Activated gamma-delta T cell (primary cell): ENCODE results near the gene HOXB4.

Experiments
- DNase-seq: peaks from one replicate; lab custom pipeline; 2025; lab: John Stamatoyannopoulos, UW
- total RNA-seq, 2 donors: gene quantifications; one replicate each; lab custom pipeline; 2026; lab: John Stamatoyannopoulos, UW

The HOXB4 gene
- 2.8 to 6.1 reads per million in 2 donors for total RNA-seq

DNA sequence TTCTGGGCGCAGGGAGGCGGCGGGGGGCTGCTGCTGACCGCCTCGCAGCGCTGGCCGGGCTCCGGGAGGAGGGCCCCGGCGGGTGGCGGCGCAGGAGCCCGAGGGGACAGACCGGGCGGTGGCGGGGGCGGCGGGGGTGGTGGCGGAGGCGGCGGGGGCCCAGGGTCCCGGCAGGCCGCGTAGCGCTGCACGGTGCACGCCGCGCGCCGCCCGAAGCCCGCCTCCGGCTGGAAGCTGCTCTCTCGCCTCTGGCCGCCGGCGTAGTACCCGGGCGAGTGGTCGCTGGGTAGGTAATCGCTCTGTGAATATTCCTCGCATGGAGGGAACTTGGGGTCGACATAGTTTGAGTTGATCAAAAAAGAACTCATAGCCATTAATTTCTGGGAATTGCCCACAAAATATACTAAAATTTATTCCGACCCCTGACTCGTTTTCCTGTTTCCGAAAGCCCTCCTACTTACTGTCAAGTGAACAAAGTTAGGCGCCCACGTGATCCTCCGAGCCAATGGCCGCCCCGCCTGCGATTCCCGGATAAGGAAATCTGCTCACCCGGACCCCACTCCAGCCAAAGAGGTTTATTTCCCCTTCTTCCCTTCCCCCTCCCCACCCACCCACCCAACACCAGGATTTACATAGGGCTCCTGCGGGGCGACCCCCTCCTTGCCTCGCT lies at the start of gene HOXB4:
Gene HOXB4 (minus strand): TSS at position 405 of the 670 bp plus-strand sequence. CDS start 31 bp downstream, at position 374.
- DNase-seq = peak; percentile 68

DNA sequence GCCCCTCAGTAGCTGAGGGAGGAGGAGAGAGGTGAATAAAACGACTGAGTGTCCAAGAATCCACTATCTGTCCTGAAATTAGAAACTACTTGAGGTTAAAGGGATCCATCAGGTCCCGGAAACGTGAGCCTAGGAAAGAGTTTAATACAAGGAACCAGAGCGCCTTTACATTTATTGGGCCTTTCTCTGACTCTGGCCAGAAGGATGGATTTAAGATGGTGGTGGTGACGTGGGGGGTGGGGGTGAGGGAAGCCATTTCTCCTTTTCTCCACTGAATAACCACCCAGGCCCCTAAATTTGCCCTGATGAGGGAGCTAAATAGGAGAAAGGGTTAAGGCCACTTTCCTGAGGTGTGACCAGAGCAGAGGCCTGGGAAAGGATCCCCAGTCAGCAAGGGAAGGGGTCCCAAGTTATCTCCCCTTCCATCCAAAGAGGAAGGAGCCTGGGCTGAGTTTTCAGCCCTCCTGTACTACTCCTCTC lies 49.0 kb upstream of the HOXB4 start:
- no peak for DNase-seq

DNA sequence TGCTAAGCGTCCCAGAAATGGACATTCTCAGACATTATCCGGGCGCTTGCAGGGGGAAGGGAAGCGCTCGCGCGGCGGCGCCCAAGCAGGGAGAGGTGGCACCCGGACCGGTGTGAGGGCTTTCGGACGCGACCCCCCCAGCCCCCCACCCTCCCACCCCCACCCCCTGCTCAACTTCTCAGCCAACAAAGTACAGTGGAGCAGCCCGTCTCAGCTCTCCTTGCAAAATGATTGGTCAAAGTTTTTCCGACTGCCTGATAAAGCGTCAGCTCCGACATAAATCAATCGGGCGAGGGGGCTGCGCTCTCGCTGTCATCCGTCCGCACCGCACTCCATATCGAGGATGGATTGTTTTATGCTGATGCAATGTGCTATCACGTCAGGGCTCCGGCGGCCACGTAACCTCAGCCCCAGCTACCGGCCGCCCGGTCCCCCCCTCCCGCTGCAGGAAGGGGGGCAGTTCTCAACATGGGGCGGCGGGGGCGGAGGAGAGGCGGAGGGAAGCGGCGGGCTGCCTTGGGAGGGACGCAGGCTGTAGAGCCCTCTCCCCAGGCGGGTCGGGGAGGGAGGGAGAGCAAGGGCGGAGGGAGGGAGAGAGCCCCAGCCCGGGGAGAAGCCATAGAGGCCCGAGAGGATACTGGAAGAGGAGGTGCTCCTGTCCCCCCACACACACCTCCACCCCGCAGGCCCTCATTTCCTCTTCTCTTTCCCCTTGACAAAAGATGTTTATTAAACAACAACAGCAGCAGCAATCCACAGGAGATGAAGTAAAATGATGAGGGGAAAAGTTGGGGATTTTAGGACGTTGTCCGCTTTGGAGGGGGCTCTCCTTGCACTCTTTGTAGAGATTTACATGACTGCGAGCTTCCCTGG lies 48.3 kb upstream of the HOXB4 start, which contains the start of gene HOXB9:
Gene HOXB9 (minus strand): TSS at position 114 of the 873 bp plus-strand sequence. CDS start 89 bp downstream, at position 25.
- peak; percentile 43 for DNase-seq

DNA sequence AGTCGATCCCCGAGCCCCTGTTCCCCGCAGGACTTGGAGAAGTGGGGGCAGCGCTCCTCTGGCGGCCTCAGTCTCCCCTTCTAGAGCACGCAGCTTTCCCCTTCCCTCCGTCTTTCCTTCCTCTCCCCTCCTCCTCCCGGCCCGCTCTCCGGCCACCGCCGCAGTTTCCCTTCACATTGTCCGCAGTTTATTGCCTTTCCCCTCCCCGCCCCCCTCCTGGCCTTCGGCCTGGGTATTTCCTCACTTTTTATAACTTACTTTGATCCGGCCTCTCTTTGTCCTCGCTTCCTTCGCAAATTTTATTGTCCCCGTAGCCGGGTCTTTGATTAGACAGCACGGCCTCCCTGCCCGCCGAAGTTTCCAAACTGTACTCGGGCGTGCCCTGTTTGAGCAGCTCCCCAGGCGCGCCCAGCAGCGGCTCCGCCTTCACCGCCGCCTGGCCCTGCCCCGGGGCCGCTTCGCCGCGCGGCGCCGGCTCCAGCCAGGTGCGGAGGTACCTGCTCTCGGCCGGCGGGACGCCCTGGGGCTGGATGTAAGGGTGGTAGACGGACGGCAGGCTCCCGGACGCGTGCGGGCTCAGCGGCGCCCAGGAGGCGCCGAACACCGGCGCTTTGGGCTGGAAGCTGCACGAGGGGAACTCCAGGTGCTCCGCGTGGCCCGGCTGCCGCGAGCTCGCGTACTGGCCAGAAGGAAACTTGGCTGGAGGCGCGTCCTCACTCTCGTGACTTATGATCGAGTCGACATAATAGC lies 47.5 kb upstream of the HOXB4 start:
- DNase-seq = peak; percentile 41

DNA sequence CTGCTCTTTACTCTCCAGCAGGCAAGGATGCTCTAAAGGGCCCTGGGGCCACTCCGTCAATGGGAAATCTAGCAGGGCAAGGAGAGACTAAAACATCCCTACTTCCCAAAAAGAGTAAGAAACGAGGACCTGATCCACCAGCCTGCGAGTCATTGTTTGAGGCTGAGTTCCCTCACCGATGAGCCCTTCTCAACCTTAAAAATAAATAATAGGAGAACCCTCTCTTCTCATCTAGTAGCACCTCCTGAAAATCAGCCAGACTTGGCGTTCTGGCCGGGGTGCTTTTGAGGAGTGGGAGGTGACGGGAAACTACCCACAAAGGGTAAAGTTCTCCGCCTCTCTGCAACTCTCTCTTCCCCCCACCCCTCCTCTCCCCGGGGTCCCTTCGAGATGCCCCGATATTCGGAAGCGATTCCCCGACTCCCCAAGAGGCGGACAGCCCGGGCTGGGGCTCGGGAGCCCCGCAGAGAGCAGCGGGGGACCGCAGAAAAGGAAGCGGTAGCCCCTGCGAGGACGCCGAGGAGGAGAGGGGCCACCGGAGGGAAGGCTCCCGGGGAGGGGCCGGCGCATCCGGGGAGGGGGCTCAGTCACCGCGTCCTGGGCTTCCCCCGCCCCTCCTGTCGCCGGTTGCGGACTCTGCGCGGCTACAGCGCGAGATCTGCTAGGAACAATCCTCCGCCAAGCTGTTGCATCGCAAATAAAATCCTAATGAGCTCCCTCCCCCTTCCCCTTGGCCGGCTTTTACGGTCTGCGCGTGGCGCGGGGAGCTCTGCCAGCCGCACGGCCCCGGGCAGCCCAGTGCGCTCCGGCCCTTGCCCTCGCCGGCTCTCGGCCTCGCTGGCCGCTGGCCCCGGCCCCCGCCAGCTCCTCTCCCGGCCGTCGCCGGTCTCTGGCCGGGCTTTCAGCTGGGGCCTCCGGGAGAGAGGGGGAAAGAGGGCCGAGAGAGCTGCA lies 46.7 kb upstream of the HOXB4 start:
- peak; percentile 35 for DNase-seq

DNA sequence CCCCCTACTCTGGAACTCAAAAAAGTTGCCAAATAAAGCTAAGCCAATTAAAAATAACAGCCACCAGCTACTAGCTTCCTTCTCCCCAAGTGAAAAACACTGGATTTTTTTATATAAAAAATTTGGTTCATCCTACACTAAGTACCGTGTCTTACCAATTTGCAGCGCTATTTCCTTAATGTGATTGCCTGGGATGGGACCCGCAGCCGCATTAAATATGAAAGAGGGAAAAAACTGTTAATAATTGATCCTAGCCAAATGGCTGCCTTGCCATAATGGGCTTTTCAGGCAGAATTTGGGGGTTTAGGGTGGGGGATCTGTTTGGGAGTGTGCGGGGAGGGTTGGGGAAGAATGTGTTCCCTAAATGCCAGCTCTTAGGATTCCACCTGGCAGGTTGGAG lies 46.0 kb upstream of the HOXB4 start:
- no peak for DNase-seq

DNA sequence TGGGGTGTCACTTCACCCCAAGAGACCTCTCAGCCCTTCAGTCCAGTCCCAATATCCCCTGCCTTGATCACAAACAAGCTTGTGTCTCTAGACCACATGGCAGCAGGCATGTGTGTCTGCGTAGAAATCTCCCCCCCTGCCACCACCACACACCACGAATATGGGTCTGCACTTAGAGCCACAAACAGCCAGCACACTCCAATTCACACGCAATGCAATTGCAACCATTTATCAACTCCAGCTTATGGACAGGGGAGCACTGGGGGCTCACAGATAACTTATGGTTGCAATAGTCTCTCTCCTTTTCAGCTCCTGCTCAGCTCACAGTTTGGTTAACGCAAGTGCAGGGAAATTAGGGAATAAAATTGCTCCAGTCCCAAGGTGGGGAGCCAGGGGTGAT lies 45.4 kb upstream of the HOXB4 start:
- DNase-seq = no peak

DNA sequence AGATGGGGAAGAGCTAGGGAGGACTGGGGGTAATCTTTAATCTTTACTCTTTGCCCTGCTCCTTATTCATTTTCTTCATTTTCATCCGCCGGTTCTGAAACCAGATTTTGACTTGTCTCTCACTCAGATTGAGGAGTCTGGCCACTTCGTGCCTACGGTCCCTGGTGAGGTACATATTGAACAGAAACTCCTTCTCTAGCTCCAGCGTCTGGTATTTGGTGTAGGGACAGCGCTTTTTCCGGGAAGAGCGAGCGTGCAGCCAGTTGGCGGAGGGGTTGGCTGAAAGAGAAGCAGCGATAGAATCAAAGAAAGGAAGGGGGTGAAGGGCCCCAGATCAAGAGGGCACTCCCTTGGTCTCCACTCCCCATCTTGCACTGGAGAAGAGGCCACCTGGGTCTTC lies 44.7 kb upstream of the HOXB4 start:
- no peak for DNase-seq

DNA sequence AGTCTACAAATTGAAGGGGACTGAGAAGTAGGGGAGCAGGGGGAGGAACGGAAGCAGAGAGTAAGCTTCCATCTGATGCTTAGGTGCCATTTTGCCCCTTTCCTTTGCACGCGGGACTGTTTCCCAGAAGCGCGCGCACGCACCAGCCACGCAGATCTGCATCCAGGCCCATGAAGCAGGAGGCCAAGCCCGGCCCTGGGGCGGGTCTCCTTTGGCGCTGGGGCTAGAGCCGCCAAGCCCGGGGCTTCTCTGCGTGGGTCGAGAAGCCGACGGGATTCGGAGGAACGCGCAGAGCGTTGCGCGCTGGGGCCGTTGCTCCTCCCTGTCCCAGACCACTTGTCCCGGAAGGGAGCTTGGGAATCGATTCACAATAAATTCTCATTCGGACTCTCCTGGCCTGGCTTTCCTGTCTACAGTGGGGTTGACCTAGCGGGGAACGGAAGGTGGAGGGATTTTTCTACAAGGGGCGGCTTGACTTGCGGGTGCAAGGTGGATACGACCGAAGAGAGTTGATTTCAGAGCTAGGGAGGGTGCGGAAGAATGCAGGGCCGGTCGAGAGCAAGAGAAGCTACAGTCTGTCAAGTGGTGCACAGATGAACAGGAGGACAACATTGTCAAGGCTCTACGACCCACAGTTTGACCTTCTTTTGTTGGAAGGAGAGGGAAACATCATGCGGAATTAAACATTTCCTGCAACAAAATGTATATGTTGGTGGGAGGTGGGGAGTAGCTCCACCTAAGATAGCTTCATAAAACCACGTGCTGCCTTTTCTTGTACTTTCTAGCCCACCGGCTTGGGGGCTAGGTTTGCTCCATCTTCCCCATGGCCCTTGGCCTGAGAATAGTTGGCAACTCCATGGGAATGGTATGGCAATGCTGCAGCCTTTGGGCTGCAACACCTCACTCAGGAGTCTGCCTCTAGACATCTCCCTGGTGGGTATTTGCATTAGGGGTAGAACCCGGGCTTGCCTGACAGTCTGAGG lies 43.6 kb upstream of the HOXB4 start:
- no peak for DNase-seq

DNA sequence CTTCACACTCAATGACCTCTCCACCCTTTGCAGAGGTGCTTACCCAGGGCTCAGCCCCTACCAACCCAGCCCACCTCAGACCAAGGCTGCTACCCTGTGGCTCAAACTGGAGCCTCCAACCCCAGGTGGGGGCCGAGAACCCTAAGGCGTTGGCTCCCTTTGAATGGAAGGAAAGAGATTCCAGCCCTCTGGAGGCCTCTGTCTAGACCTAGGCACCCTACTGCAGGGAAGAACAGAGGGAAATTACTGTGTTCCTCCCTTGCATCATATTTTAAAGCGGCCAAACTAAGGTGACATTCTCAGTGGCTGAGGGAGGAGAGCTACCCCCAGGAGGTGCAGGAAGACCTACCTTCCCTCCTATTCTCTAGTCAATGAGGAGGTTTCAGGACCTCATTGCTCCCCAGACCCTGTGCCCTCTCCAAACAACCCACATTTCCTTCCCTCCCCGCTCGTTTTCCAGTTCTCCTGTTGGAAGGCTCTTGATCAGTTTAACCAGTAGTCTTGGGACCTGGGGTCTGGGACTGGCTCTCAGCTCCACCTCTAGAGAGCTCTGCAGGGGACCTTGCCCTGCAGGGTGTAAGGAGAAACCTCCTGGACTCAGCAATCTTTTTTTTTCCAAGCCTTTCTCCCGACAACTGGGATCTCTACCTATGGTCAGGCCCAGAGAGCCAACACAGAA lies 42.5 kb upstream of the HOXB4 start:
- no peak for DNase-seq

DNA sequence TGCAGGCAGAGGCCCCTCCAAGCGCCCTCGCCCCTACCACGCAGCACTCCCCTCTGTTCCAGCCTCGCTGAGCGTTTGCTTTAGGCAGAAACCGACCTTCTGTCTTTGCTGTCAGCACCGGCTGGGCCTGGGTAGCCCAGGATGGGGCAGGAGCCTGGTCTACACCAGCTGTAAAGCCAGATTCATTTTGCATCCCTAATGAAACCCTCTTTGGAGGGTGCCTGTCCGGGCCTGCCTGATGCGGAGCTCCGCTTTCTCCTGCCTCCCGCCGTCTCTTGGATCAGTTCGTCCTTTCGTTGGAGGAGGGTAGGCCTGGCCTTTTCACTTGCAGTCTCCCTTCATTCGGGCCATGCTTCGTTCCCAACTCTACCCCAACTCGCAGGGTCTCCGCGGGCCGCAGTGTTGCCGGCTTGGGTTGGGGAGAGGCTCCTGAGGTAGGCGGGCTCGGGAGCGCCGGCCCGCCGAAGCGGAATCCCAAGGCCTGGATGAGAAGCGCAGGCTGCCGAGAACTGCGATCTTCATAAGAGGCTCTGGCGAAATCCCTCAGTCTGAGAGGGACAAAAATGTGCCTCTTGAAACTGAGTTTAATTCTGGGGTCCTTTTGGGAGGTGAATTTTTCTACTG lies 41.8 kb upstream of the HOXB4 start:
- DNase-seq = no peak

DNA sequence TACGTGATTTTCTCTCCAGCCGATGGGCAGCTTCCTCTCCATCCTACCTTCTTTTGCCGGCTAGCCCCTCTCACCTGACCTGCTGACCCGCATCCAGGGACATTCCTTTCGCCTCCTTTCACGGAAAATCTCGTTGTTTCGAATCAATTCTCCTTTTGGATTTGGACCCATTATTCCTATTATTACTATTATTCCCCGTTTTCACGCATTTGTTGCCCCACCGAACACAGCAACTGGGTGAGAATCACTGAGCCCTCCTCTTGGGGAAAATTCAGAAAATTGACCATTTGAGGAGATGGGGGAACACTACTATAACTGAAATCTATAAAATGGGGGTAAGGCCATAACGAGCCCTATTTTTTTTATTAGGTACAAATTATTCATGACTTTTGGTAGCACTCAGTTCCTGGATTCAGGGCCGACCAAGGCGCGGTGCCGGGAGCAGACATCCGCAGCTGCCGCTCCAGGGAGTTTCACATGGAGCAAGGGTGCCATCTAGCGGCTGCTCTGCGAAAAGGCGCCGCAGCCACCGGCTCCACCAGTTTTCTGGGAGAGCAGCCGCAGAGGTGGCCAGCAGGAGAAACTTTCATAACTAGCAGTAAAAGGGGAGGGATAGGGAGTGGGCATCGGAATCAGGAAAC lies 40.2 kb upstream of the HOXB4 start:
- DNase-seq = peak; percentile 48

DNA sequence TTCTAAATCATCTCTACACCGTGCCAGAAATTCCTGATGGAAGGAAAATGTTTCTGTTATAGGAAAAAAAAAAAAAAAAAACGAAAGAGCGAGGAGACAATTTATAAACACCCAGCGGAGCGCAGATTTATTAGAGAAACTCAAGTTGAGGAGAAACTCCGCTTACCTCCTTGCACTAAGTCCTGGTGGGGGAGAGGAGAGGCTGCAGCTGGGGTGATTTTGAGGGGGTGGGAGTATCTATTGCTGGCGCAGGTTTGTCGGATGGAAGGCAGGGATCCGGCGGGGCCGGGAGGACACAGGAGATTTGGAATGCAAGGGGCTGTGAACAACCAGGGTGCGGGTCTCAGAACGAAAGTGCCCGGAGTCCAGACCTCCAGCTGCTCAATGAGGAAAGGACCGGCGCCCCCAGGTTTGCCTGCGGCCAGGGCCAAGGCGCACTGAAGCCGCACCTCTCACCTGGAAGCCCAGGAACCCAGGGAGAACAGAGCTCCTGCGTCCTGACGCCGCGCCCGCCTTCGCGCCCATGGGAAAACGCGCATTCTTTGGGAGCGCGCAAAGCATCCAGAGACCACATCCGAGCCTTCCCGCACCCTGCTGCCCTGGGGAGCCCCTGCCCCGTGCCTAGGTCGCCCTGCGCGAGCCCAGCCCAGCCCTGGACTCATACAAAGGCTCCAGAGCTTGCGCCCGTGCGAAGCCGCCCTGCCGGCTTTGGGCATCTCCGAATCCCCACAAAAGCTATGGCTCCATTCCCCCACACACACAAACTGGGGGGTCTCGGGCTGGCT lies 39.5 kb upstream of the HOXB4 start:
- DNase-seq = no peak

DNA sequence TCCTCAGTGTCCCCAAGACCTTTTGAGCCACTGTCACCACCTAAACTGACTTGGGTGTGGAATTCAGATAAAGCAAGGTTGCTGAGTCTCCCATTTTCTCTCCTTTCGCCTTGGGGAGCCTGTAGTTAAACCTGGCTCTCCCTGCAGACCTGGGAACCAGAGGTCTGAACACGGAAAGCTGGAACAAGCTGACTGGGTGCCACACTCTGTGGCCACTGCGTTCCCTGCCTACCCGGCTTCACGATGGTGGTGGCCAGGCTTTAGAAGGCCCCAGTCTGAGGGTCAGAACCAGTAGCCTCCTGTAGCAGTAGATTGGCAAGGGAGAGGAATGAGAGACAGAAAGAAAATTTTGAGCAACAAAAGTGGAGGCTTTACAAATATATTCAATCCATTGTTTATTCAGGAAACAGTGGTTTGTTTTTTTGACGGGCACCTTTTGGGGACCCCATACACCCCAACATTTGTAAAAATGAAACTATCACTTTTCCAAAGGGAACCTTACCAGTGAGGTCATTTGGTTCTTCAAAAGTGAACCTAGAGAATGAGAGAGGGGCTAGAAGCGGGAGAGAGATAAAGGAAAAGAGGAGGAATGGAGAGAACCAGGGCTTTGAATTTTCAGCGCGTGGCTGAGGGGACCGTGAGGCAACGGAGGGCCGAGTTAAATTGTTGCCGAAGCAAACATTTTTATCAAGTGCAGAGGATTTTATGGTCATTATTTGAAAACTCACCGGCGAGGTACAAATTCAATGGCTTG lies 38.7 kb upstream of the HOXB4 start:
- no peak for DNase-seq

DNA sequence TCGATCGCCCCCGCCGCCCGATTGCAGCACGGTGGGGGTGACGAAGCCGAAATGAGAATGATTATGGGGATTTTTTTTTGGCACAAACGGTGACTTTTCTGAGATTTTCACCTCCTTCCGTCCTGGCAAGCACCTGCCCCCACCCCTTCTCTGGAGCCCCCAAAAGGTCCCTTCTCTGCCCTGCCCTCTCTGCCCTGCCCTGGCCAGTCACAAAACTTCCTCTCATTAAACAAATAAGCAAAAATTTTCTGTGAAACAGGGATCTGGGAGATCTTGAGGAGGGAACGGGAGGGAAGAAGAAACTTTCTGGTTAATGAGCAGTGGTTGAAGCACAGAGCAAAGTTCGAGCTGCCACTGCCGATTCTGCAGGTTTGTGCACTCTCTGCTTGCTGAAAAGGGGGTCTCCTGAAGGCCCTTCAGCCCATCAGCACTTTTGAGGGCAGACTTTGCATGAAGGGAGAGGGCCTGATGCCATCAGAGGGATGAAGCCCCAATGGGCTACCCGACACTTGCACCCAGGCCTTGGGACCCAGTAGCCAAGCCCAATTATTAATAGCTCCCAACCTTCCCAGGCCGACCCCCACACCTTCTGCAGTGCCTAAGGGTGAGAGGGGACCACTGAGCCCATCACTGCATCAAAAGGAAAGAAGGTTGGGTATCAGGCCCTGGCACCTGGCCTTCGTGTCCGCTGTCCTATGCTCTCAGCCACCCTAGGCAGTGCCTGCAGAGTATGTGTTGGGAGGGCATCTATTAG lies 38.0 kb upstream of the HOXB4 start:
- no peak for DNase-seq
